Endothelial cell of umbilical vein (primary cell): ENCODE data around the gene HP1BP3. TPM values are rescaled to one million over a fixed set of nuclear protein-coding genes. Genes with fewer than 3 reads are reported as not detected.

ENCODE experiments used
- BruUV-seq: library from RNA; stranded (reverse); fragments of 400-500 nt; replicated peaks from 2 replicates; lab custom pipeline; 2021; lab: Mats Ljungman, UMichigan
- CTCF ChIA-PET: fragments of 300-600, 350-600 bp; sonication (Branson Sonifier 250); formaldehyde crosslinking; loops from one replicate; lab custom pipeline; 2021; ENCODE audit warnings: antibody characterized with exemption, inconsistent platforms; lab: Charles Lee
- POLR2A ChIA-PET: fragments of 300-600, 350-600 bp; sonication (Branson Sonifier 250); formaldehyde crosslinking; loops from one replicate; lab custom pipeline; 2021; ENCODE audit warnings: antibody characterized with exemption, inconsistent platforms; lab: Charles Lee
- DNase-seq: peaks from one replicate; pipeline ENCODE4 v3.0.0-alpha.2; 2011; ENCODE audit warnings: low read depth, low spot score
- FAIRE-seq: peaks from 2 replicates; lab custom pipeline; 2011; peaks lifted over from hg19 to GRCh38; lab: Jason Lieb, UNC
- H2AFZ ChIP-seq: 2 replicates; pipeline ENCODE4 v1.6.0; 2012; ENCODE audit warnings: low read depth, low read length, control low read depth, inconsistent platforms
- H3K27ac ChIP-seq: 2 replicates; pipeline ENCODE4 v1.5.1; 2011; ENCODE audit warnings: low read depth, mild to moderate bottlenecking, control low read depth, low read length, moderate library complexity; ENCODE audit not compliant: insufficient read depth
- H3K27me3 ChIP-seq, 2 experiments: 2 replicates each; pipeline versions ENCODE4 v1.6.0 to v1.6.1; 2011; ENCODE audit warnings: low read length in 2 of 2, mixed read lengths in 1 of 2; ENCODE audit not compliant: control insufficient read depth in 2 of 2, insufficient read depth in 2 of 2
- H3K36me3 ChIP-seq, 2 experiments: 2 replicates in 1 of 2; 3 replicates in 1 of 2; pipeline ENCODE4 v1.5.1; 2011; ENCODE audit warnings: low read length in 2 of 2, mild to moderate bottlenecking in 1 of 2, moderate library complexity in 1 of 2; ENCODE audit not compliant: control insufficient read depth in 2 of 2, insufficient read depth in 2 of 2; ENCODE audit errors: extremely low read depth in 1 of 2
- H3K4me1 ChIP-seq: 3 replicates; pipeline ENCODE4 v1.5.1; 2011; ENCODE audit warnings: mild to moderate bottlenecking, low read length; ENCODE audit not compliant: control insufficient read depth, insufficient read depth; ENCODE audit errors: extremely low read depth
- H3K4me2 ChIP-seq: 2 replicates; pipeline ENCODE4 v1.6.1; 2011; ENCODE audit warnings: low read length, control low read depth, mixed read lengths; ENCODE audit not compliant: insufficient read depth
- H3K4me3 ChIP-seq, 3 experiments: fragments of 200-600 bp in 1 of 3; sonication (generic), shearing (Covaris generic) in 1 of 3; replicated peaks in 1 of 3; 2 replicates each; pipeline ENCODE4 v1.5.1; 2011 to 2016; ENCODE audit warnings: control low read depth in 3 of 3, low read length in 3 of 3, mild to moderate bottlenecking in 2 of 3, inconsistent platforms in 1 of 3, low read depth in 1 of 3, moderate library complexity in 1 of 3; ENCODE audit not compliant: insufficient read depth in 1 of 3
- H3K79me2 ChIP-seq: 2 replicates; pipeline ENCODE4 v1.6.0; 2012; ENCODE audit warnings: low read length, inconsistent platforms; ENCODE audit not compliant: control insufficient read depth, insufficient read depth
- H3K9ac ChIP-seq: replicated peaks from 2 replicates; pipeline ENCODE3; 2011; ENCODE audit warnings: low read length, control low read depth; ENCODE audit not compliant: insufficient read depth; ENCODE audit errors: extremely low read depth
- H3K9me1 ChIP-seq: replicated peaks from 3 replicates; pipeline ENCODE4 v1.6.0; 2011; ENCODE audit warnings: mild to moderate bottlenecking, low read length; ENCODE audit not compliant: control insufficient read depth, insufficient read depth; ENCODE audit errors: extremely low read depth
- H3K9me3 ChIP-seq: replicated peaks from 2 replicates; pipeline ENCODE4 v1.5.1; 2012; ENCODE audit warnings: low read length, inconsistent platforms; ENCODE audit not compliant: control insufficient read depth, insufficient read depth
- H4K20me1 ChIP-seq: replicated peaks from 2 replicates; pipeline ENCODE3; 2011; ENCODE audit warnings: mild to moderate bottlenecking, low read length; ENCODE audit not compliant: control insufficient read depth, insufficient read depth; ENCODE audit errors: extremely low read depth
- EZH2 ChIP-seq: IDR thresholded peaks from 2 replicates; pipeline ENCODE4 v1.6.1; 2012; ENCODE audit warnings: borderline replicate concordance, low read depth, mild to moderate bottlenecking, moderate library complexity, low read length, inconsistent platforms; ENCODE audit not compliant: severe bottlenecking
- FOS ChIP-seq: IDR thresholded peaks from 2 replicates; pipeline ENCODE4 v1.6.1; 2011; ENCODE audit warnings: mild to moderate bottlenecking, low read length, moderate library complexity, borderline replicate concordance; ENCODE audit not compliant: insufficient read depth
- GATA2 ChIP-seq: IDR thresholded peaks from 2 replicates; pipeline ENCODE4 v1.7.0; 2011; ENCODE audit warnings: low read depth, mild to moderate bottlenecking, moderate library complexity, mixed read lengths, low read length; ENCODE audit not compliant: insufficient read length, insufficient read depth
- JUN ChIP-seq: IDR thresholded peaks from 2 replicates; pipeline ENCODE4 v1.6.1; 2011; ENCODE audit warnings: borderline replicate concordance, low read depth; ENCODE audit not compliant: insufficient read length, insufficient read depth
- MYC ChIP-seq: IDR thresholded peaks from one replicate; pipeline ENCODE4 v1.6.1; 2011; ENCODE audit warnings: mild to moderate bottlenecking, low read depth, low read length
- POLR2A ChIP-seq: IDR thresholded peaks from 2 replicates; pipeline ENCODE4 v1.6.1; 2012; ENCODE audit warnings: low read depth, mild to moderate bottlenecking, control low read depth, low read length
- POLR2AphosphoS5 ChIP-seq: IDR thresholded peaks from 2 replicates; pipeline ENCODE4 v1.6.1; 2012; ENCODE audit warnings: low read depth, mild to moderate bottlenecking, control low read depth, low read length, moderate library complexity; ENCODE audit not compliant: insufficient read depth
- dilution Hi-C: fragments of 300-500 bp; cut with MboI; formaldehyde crosslinking; loops from one replicate; pipeline ENCODE4 v1.15.0; 2019; ENCODE audit warnings: low sequenced_read_pairs; ENCODE audit not compliant: extremely low pct_ligation_motif_present
- intact Hi-C: fragments of 100-400 bp; cut with micrococcal nuclease; formaldehyde crosslinking; loops from one replicate; pipeline ENCODE4 v1.10.0; 2022
- polyA plus RNA-seq, 4 experiments: library from polyadenylated mRNA; depleted of rRNA in 3 of 4; stranded (reverse) in 3 of 4; unstranded in 1 of 4; fragments of >200 nt; gene quantifications; 2 replicates each; pipeline versions ENCODE4 v1.2.1 to v1.2.3, GENCODE V29; 2011 to 2012; ENCODE audit warnings: missing spikeins in 1 of 4
- total RNA-seq: library from RNA; stranded (reverse); gene quantifications from 2 replicates; pipeline ENCODE4 v1.2.3, GENCODE V29; 2021
- TF ChIP-seq, protein P1 (sequence below): IDR thresholded peaks from 2 replicates; pipeline ENCODE4 v1.6.1; 2011; ENCODE audit not compliant: insufficient read depth, insufficient read length
- TF ChIP-seq, protein P2 (sequence below), 2 donors: IDR thresholded peaks; 1 replicate in 1 of 2; 2 replicates in 1 of 2; pipeline ENCODE4 v1.5.1; 2011; ENCODE audit warnings: low read length in 2 of 2, mild to moderate bottlenecking in 2 of 2, moderate library complexity in 2 of 2, control low read depth in 1 of 2, inconsistent platforms in 1 of 2, low read depth in 1 of 2; ENCODE audit not compliant: insufficient read depth in 1 of 2; ENCODE audit errors: extremely low read depth in 1 of 2

The HP1BP3 gene
- total and polyA plus RNA-seq, 2 donors (not counting 3 experiments of a cell fraction or from before 2014, with no cell fraction given): 87.2 to 231 TPM

DNA sequence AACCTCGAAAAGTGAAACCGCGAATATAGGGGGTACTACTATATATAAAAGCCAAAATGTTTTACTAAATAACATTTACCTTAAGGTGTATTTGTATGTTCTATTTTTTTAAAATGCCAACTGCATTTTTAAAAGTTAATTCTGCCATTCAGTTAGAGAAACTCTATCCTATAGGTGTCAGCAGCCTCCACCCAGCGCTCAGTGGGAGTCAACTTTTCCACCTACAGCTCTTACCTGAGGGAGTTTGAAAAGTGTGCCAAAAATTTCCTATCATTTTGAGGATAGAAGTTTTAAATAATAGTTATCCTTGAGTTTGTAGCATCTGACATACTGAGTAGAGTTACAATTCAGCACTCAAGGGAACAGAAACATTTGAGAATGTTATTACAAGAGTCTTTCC is 6.1 kb upstream of the HP1BP3 start:
- dilution Hi-C loops: no loop called here
- no peak overlapping the region for H3K4me2 ChIP-seq
- H3K79me2 ChIP-seq: no peaks in the 10 kb centered on the region
- DNase-seq (no peak), FAIRE-seq (no peak)
- TF ChIP-seq, protein P1, sequence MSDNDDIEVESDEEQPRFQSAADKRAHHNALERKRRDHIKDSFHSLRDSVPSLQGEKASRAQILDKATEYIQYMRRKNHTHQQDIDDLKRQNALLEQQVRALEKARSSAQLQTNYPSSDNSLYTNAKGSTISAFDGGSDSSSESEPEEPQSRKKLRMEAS: no peak
- no peak for TF ChIP-seq POLR2AphosphoS5
- TF ChIP-seq POLR2A: no peak
- TF ChIP-seq MYC: no peak
- no peak for TF ChIP-seq EZH2
- no peak for TF ChIP-seq FOS
- TF ChIP-seq, protein P2, sequence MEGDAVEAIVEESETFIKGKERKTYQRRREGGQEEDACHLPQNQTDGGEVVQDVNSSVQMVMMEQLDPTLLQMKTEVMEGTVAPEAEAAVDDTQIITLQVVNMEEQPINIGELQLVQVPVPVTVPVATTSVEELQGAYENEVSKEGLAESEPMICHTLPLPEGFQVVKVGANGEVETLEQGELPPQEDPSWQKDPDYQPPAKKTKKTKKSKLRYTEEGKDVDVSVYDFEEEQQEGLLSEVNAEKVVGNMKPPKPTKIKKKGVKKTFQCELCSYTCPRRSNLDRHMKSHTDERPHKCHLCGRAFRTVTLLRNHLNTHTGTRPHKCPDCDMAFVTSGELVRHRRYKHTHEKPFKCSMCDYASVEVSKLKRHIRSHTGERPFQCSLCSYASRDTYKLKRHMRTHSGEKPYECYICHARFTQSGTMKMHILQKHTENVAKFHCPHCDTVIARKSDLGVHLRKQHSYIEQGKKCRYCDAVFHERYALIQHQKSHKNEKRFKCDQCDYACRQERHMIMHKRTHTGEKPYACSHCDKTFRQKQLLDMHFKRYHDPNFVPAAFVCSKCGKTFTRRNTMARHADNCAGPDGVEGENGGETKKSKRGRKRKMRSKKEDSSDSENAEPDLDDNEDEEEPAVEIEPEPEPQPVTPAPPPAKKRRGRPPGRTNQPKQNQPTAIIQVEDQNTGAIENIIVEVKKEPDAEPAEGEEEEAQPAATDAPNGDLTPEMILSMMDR (IDR thresholded peaks at IDR 0.05; ENCODE audit: extremely low read depth in 1 of 2, insufficient read depth in 1 of 2, low read depth in 1 of 2, low read length in 2 of 2): no peak
- no peak for TF ChIP-seq GATA2
- no peak for TF ChIP-seq JUN
- H2AFZ ChIP-seq: no peak overlapping the region
- peaks cover under 1% of the 10 kb centered on the region for H3K4me1 ChIP-seq
- H3K9me3 ChIP-seq: no peaks in the 10 kb centered on the region
- H3K9me1 ChIP-seq: no peaks in the 10 kb centered on the region
- no TSS peak for BruUV-seq
- H3K9ac ChIP-seq: no peak overlapping the region
- no peak overlapping the region for H3K27ac ChIP-seq
- intact Hi-C loops: no loop called here
- no peaks in the 10 kb centered on the region for H3K36me3 ChIP-seq
- no peaks in the 10 kb centered on the region for H3K27me3 ChIP-seq
- ChIA-PET CTCF (interaction anchor here (2.3 kb wide), 1 partner anchor 402 kb away, joined by 7 read pairs; no protein-coding TSS in a partner anchor), POLR2A (no interaction called here)
- no peaks in the 10 kb centered on the region for H4K20me1 ChIP-seq
- no peak overlapping the region for H3K4me3 ChIP-seq
